ENCODE results near the gene S100A2.

Gene S100A2

GRCh38 chr1:153565529-153566374 is at the start of gene S100A2:
S100A2 (minus strand) TSS chr1:153565844; CDS start chr1:153563877, 1,967 bp downstream.
- peak; percentile 41 for DNase-seq

- no peak for DNase-seq
These were observed 49.8 kb upstream of the S100A2 start for GRCh38 chr1:153615406-153615805.

- DNase-seq = no peak
These were observed 49.3 kb upstream of the S100A2 start for GRCh38 chr1:153614906-153615305.

GRCh38 chr1:153614189-153614900 is 48.7 kb upstream of the S100A2 start:
- no peak for DNase-seq

- DNase-seq = no peak
These were observed 47.8 kb upstream of the S100A2 start for GRCh38 chr1:153613406-153613805.

- no peak for DNase-seq
These were observed 47.2 kb upstream of the S100A2 start, which contains the start of gene S100A16 for GRCh38 chr1:153612755-153613331. S100A16 (minus strand) TSS chr1:153613137; CDS start chr1:153608151, 4,986 bp downstream.

- DNase-seq = no peak
These were observed 46.6 kb upstream of the S100A2 start for GRCh38 chr1:153612111-153612754.

- DNase-seq = no peak
These were observed 45.7 kb upstream of the S100A2 start for GRCh38 chr1:153611356-153611755.

- no peak for DNase-seq
These were observed 45.2 kb upstream of the S100A2 start for GRCh38 chr1:153610811-153611301.

- no peak for DNase-seq
These were observed 44.7 kb upstream of the S100A2 start for GRCh38 chr1:153610334-153610733.

- no peak for DNase-seq
These were observed 43.9 kb upstream of the S100A2 start for GRCh38 chr1:153609585-153609907.

GRCh38 chr1:153608742-153609584 is 43.3 kb upstream of the S100A2 start:
- DNase-seq = no peak

- DNase-seq = no peak
These were observed 42.5 kb upstream of the S100A2 start for GRCh38 chr1:153608089-153608682.

GRCh38 chr1:153607381-153607780 is 41.7 kb upstream of the S100A2 start:
- no peak for DNase-seq

- no peak for DNase-seq
These were observed 40.5 kb upstream of the S100A2 start for GRCh38 chr1:153606194-153606593.

- DNase-seq = no peak
These were observed 37.1 kb upstream of the S100A2 start for GRCh38 chr1:153602749-153603148.

- DNase-seq = no peak
These were observed 34.2 kb upstream of the S100A2 start for GRCh38 chr1:153599847-153600246.

GRCh38 chr1:153598309-153599172 is 32.9 kb upstream of the S100A2 start:
- DNase-seq = peak; percentile 47

GRCh38 chr1:153597206-153597605 is 31.6 kb upstream of the S100A2 start:
- DNase-seq = no peak

GRCh38 chr1:153592748-153593147 is 27.1 kb upstream of the S100A2 start:
- no peak for DNase-seq

- DNase-seq = no peak
These were observed 22.8 kb upstream of the S100A2 start for GRCh38 chr1:153588482-153588881.
